Epithelial cell of proximal tubule (primary cell): Measurements from ENCODE around the gene APOB. TPM values are rescaled to one million over a fixed set of nuclear protein-coding genes. Genes with fewer than 3 reads are reported as not detected.

Source experiments
- DNase-seq: peaks from one replicate; pipeline ENCODE4 v3.0.0-alpha.2; 2011; ENCODE audit warnings: low read depth
- H3K4me3 ChIP-seq: 2 replicates; pipeline ENCODE4 v1.5.1; 2011; ENCODE audit warnings: low read depth, mild to moderate bottlenecking, low read length
- CTCF ChIP-seq: conservative IDR thresholded peaks from 2 replicates; pipeline ENCODE4 v1.5.1; 2012; ENCODE audit warnings: low read depth, mild to moderate bottlenecking, low read length
- total RNA-seq: library from RNA; depleted of rRNA; stranded (reverse); fragments of >200 nt; gene quantifications from 2 replicates; pipeline ENCODE4 v1.2.3, GENCODE V29; 2015

APOB gene
- total RNA-seq, 1 donor from 2014 or later, result not detected

GRCh38 chr2:21072477-21073242, 28.8 kb upstream of the APOB start:
- peak; percentile 3 for TF ChIP-seq CTCF
- no peak overlapping the region for H3K4me3 ChIP-seq
- no peak for DNase-seq

- H3K4me3 ChIP-seq, result no peak overlapping the region
- TF ChIP-seq CTCF, result no peak
- DNase-seq, result no peak
These were observed 26.7 kb upstream of the APOB start for GRCh38 chr2:21070341-21071257.

- H3K4me3 ChIP-seq, result no peak overlapping the region
- TF ChIP-seq CTCF, result no peak
- DNase-seq, result no peak
These were observed 26.0 kb upstream of the APOB start for GRCh38 chr2:21069746-21070340.

- DNase-seq, result no peak
These were observed 24.1 kb upstream of the APOB start for GRCh38 chr2:21067859-21068537.

GRCh38 chr2:21067125-21067524, 23.3 kb upstream of the APOB start:
- H3K4me3 ChIP-seq, result no peak overlapping the region
- DNase-seq, result no peak
- no peak for TF ChIP-seq CTCF

More at GRCh38 chr2:21067859-21068537, 24.1 kb upstream of the APOB start:
- TF ChIP-seq CTCF, result no peak
- H3K4me3 ChIP-seq, result no peak overlapping the region

GRCh38 chr2:21059885-21060610, 16.2 kb upstream of the APOB start:
- TF ChIP-seq CTCF, result no peak
- no peak for DNase-seq
- H3K4me3 ChIP-seq, result no peak overlapping the region
